Neuron (in vitro differentiated cells): ENCODE measurements around the gene UPK3B.
"Not testable (repeated sequence)": the region's sequence is repeated elsewhere in the genome, so short reads cannot be mapped to it uniquely, and the experiment has no call there.

Source experiments
- H2AFZ ChIP-seq: one replicate; pipeline ENCODE4 v1.6.1; 2013; ENCODE audit warnings: low read depth, mild to moderate bottlenecking, inconsistent platforms, low read length, moderate library complexity
- H3K27me3 ChIP-seq: one replicate; pipeline ENCODE4 v1.6.1; 2013; ENCODE audit warnings: low read length; ENCODE audit not compliant: insufficient read depth
- H3K36me3 ChIP-seq: one replicate; pipeline ENCODE4 v1.6.1; 2013; ENCODE audit warnings: low read length; ENCODE audit not compliant: insufficient read depth
- H3K4me1 ChIP-seq: one replicate; pipeline ENCODE4 v1.6.1; 2013; ENCODE audit warnings: low read length; ENCODE audit not compliant: insufficient read depth
- H3K4me3 ChIP-seq: 2 replicates; pipeline ENCODE4 v1.5.1; 2013; ENCODE audit warnings: mild to moderate bottlenecking, low read length, moderate library complexity
- H3K9me3 ChIP-seq: one replicate; pipeline ENCODE4 v1.6.1; 2013; ENCODE audit warnings: low read length

The UPK3B gene

GRCh38 chr7:76502224-76502623 lies 8.1 kb upstream of the UPK3B start:
- not testable (repeated sequence) for H3K9me3 ChIP-seq, H3K4me1 ChIP-seq, H3K27me3 ChIP-seq, H3K36me3 ChIP-seq, H3K4me3 ChIP-seq, H2AFZ ChIP-seq

DNA sequence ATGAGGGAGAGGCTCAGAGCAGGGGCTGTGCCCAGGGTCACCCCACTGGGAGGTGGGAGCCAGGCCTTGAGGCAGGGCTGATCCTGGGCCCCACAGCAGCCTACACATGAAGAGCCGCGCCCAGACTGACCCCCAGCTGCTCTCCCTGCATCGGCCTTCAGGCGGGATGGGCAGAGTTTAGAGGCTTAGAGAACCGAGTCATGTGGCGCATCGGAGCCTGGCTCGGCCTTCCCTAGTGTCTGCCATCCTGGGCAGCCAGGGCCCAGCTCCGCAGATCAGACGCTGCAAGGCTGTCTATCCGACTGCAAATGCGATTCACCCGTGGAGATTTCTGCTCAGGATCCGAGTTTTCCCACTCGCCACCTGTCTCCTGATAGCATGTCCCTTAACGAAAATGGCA lies 7.5 kb upstream of the UPK3B start:
- not testable (repeated sequence) for H3K27me3 ChIP-seq, H3K9me3 ChIP-seq, H3K4me1 ChIP-seq, H3K36me3 ChIP-seq, H2AFZ ChIP-seq, H3K4me3 ChIP-seq

GRCh38 chr7:76503244-76503643 lies 7.1 kb upstream of the UPK3B start:
- not testable (repeated sequence) for H3K36me3 ChIP-seq, H2AFZ ChIP-seq, H3K27me3 ChIP-seq, H3K4me1 ChIP-seq, H3K9me3 ChIP-seq, H3K4me3 ChIP-seq

DNA sequence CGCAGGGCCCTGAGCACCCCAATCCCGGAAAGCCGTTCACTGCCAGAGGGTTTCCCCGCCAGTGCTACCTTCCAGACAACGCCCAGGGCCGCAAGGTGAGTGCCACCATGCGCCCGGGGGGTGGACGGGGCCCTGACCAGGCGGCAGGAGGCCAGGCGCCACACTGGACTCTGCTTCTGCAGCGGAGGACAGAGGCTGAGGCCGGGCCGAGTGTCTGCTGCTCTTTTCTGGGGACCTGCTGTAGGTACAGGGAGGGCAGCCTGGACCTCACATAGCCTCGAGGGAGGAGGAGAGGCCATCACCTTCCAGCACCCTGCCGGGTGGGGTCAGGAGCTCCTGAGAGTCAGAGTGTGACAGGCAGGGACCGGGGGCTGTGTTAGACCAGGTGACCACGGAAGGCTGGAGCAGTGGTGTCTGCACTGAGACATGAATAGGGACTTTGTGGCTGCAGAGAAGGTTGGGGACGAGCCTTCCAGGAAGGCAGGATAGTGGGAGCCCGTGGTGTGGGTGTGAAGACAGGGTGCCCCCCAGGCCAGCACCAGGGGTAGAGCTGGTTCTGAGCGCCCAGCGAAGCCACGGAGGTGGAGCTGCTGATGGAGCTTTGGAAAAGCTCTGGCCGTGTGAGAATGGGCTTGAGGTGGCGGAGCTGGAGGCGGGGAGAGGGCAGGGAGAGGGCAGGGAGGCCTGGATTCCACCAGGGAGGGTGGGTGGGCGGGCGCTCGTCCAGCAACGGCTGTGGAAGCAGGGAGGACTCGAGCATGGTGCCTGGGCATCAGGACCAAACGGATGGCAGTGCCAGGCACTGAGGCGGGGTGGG lies 5.8 kb upstream of the UPK3B start:
- not testable (repeated sequence) for H3K27me3 ChIP-seq, H3K4me3 ChIP-seq, H3K4me1 ChIP-seq, H3K36me3 ChIP-seq, H2AFZ ChIP-seq, H3K9me3 ChIP-seq

- no peak overlapping the region for H2AFZ ChIP-seq
- H3K36me3 ChIP-seq = no peaks in the 10 kb centered on the region
- H3K27me3 ChIP-seq = no peaks in the 10 kb centered on the region
- H3K4me1 ChIP-seq = no peaks in the 10 kb centered on the region
- no peaks in the 10 kb centered on the region for H3K9me3 ChIP-seq
- no peak overlapping the region for H3K4me3 ChIP-seq
These were observed 4.9 kb upstream of the UPK3B start for GRCh38 chr7:76505168-76506080.

DNA sequence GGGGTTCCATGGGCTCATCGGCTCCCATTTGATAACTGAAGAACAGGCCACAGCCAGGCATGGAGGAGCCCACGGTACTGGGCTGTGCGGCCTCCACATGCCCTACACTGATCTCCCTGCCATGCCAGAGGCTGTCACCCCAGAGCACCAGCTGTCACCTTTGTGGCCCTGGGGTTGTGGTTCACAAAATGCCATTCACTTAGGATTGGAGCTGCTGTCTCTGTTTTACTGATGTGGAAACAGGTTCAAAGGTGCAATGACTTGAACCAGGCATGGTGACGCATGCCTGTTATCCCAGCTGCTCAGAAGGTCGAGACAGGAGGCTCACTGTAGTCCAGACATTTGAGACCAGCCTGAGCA lies 4.3 kb upstream of the UPK3B start:
- no peak overlapping the region for H3K4me3 ChIP-seq
- no peaks in the 10 kb centered on the region for H3K27me3 ChIP-seq
- no peak overlapping the region for H2AFZ ChIP-seq
- H3K4me1 ChIP-seq = no peaks in the 10 kb centered on the region
- no peaks in the 10 kb centered on the region for H3K9me3 ChIP-seq
- no peaks in the 10 kb centered on the region for H3K36me3 ChIP-seq

DNA sequence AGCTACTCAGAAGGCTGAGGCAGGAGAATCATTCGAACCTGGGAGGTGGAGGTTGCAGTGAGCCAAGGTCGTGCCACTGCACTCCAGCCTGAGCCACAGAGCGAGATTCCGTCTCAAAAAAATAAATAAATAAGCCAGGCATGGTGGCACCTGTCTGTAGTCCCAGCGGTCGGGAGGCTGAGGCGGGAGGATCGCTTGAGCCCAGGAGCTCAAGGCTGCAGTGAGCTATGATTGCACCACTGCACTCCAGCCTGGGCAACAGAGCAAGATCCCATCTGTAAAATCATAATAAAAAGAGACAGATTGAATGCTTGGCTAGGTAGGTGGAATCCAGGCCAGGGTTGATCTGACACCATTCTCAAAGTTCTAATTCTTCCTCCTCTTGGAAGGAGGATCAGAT lies 3.7 kb upstream of the UPK3B start:
- not testable (repeated sequence) for H3K9me3 ChIP-seq, H3K27me3 ChIP-seq, H3K4me3 ChIP-seq, H3K4me1 ChIP-seq, H3K36me3 ChIP-seq, H2AFZ ChIP-seq

- Histone ChIP-seq H2AFZ (no peak overlapping the region), H3K4me1 (peaks cover under 1% of the 10 kb centered on the region), H3K27me3 (no peaks in the 10 kb centered on the region), H3K4me3 (no peak overlapping the region), H3K9me3 (no peaks in the 10 kb centered on the region), H3K36me3 (no peaks in the 10 kb centered on the region)
These were observed 2.5 kb upstream of the UPK3B start for GRCh38 chr7:76507723-76508406.

- H3K4me1 ChIP-seq, H3K9me3 ChIP-seq, H3K4me3 ChIP-seq, H2AFZ ChIP-seq, H3K27me3 ChIP-seq, H3K36me3 ChIP-seq: not testable (repeated sequence)
These were observed 1.0 kb downstream of the UPK3B start for GRCh38 chr7:76511200-76511910.

DNA sequence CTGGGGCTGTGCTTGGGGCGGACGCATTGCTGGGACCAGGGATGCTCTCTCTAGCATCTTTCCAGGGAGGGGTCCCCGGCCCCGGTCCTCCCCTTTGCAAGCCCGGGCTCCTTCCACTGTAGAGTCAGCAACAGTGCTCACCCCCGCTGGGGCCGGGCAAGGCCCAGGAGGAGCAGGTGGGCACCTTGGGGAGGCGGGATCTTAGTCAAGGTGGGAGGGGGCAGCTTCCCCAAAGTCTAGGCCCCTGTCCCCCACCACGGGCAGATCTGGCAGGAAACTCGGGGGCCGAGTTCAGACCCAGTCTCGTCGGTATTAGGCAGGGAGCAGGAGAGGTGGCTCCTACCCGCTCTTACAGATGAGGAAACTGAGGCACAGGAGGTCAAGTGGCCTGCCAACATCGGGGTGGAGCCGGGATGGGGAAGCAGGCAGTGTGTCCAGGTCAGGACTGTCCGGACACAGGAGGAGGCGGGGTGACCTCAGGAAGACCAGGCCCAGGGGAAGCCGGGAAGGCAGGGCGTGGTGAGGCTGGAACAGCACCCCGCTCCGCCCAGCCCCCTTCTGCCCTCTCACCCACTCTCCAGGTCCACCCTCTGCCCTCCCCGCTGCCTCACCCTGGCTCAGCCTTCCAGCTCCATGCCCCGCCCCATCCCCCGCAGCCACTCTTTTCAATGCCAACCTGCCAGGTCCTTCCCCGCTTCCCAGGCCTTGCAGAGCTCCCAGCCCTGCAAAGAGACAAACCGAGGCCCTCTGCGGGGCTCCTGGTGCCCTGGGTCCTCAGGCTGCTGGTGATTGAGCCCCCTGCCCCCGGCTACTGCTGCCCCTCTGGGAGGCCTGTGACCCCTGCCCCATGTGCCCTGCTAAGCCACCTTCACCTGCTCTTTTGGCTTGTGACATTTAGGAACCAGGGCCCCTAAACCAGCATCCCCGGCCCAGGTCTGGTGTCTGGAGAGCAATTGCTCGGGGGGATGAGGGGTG lies 1.8 kb downstream of the UPK3B start:
- H3K36me3 ChIP-seq, H3K4me1 ChIP-seq, H3K27me3 ChIP-seq, H2AFZ ChIP-seq, H3K4me3 ChIP-seq, H3K9me3 ChIP-seq: not testable (repeated sequence)

- Histone ChIP-seq H3K4me1 (peaks cover 10% of the 10 kb centered on the region), H3K9me3 (no peaks in the 10 kb centered on the region), H2AFZ (no peak overlapping the region), H3K36me3 (no peaks in the 10 kb centered on the region), H3K27me3 (no peaks in the 10 kb centered on the region), H3K4me3 (no peak overlapping the region)
These were observed 2.8 kb downstream of the UPK3B start for GRCh38 chr7:76512941-76513816.
